AG10803 (cell line): Measurements from ENCODE around the gene PNLIPRP3.

Source experiments
- DNase-seq: peaks from one replicate; pipeline ENCODE4 v3.0.0; 2010; ENCODE audit warnings: low read depth
- H3K4me3 ChIP-seq: 2 replicates; pipeline ENCODE4 v1.5.1; 2011; ENCODE audit warnings: mild to moderate bottlenecking, low read length, control low read depth
- TF ChIP-seq, protein P1 (sequence below): conservative IDR thresholded peaks from 2 replicates; pipeline ENCODE4 v1.5.1; 2011; ENCODE audit warnings: mild to moderate bottlenecking, low read length, control low read depth, inconsistent platforms

PNLIPRP3 gene

DNA sequence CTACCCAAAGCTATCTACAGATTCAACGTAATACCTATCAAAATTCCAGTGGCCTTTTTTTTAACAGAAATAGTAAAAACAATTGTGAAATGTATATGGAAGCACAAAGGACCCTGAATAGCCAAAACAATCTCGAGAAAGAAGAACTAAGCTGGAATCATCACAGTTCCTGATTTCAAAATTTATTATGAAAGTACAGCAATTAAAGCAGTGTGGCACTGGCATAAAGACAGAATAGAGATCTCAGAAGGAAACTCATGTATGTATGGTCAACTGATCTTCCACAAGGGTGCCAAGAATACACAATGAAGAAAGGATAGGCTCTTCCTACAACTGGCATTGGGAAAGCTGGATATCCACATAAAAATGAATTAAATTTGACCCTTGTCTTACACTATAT is 23.2 kb downstream of the PNLIPRP3 start:
- H3K4me3 ChIP-seq, result no peak overlapping the region
- TF ChIP-seq, protein P1, sequence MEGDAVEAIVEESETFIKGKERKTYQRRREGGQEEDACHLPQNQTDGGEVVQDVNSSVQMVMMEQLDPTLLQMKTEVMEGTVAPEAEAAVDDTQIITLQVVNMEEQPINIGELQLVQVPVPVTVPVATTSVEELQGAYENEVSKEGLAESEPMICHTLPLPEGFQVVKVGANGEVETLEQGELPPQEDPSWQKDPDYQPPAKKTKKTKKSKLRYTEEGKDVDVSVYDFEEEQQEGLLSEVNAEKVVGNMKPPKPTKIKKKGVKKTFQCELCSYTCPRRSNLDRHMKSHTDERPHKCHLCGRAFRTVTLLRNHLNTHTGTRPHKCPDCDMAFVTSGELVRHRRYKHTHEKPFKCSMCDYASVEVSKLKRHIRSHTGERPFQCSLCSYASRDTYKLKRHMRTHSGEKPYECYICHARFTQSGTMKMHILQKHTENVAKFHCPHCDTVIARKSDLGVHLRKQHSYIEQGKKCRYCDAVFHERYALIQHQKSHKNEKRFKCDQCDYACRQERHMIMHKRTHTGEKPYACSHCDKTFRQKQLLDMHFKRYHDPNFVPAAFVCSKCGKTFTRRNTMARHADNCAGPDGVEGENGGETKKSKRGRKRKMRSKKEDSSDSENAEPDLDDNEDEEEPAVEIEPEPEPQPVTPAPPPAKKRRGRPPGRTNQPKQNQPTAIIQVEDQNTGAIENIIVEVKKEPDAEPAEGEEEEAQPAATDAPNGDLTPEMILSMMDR, result no peak
- no peak for DNase-seq

DNA sequence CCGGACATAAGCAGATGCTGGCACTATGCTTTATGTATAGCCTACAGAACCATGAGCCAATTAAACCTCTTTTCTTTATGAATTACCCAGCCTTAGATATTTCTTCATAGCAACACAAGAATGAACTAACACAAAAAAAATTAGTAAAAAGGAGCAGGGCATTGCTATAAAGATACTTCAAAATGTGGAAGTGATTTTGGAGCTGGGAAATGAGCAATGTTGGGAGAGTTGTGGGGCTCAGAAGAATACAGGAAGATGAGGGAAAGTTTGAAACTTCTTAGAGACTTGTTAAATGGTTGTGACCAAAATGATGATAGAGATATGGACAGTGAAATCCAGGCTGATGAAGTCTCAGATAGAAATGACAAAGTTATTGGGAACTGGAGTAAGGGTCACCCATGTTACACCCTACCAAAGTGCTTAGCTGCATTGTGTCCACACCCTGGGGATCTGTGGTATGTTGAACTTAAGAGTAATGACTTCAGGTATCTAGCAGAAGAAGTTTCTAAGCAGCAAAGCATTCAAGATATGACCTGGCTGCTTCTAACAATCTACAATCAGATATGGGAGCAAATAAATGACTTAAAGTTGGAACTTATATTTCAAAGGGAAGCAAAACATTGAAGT is 24.2 kb downstream of the PNLIPRP3 start:
- TF ChIP-seq, protein P1, result no peak
- no peak overlapping the region for H3K4me3 ChIP-seq
- DNase-seq, result no peak

DNA sequence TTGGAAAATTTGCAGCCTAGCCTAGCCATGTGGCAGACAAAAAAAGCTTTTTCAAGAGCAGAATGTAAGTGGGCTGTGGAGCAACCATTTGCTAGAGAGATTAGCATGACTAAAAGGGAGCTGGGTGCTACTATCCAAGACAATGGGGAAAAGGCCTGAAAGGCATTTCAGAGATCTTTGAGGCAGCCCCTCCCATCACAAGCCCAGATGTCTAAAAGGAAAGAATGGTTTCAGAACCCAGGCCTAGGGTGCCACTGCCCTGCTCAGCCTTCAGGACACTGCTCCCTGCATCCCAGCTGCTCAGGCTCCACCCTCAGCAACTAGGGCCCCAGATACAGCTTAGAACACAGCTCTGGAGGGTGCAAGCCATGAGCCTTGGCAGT is 24.7 kb downstream of the PNLIPRP3 start:
- TF ChIP-seq, protein P1, result no peak
- no peak for DNase-seq
- no peak overlapping the region for H3K4me3 ChIP-seq

DNA sequence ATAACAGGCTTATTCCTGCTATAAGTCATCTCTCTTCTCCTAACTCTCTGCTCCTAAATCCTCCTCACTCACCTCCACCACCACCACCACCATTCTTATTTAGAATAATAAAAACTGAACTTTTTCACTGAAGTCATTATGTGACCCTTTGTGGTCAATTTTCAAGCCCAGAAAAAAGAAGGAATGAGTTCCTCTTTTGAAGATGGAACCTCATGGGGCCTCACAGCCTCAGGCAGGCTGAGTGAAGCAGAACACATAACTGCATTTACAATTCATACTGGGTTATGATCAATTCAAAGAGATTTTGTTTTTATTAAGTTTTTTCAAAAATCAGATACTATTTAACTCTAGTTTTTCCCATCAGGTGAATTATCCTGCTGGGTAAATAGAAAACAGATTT is 29.8 kb downstream of the PNLIPRP3 start:
- no peak overlapping the region for H3K4me3 ChIP-seq
- TF ChIP-seq, protein P1, result no peak
- DNase-seq, result no peak

DNA sequence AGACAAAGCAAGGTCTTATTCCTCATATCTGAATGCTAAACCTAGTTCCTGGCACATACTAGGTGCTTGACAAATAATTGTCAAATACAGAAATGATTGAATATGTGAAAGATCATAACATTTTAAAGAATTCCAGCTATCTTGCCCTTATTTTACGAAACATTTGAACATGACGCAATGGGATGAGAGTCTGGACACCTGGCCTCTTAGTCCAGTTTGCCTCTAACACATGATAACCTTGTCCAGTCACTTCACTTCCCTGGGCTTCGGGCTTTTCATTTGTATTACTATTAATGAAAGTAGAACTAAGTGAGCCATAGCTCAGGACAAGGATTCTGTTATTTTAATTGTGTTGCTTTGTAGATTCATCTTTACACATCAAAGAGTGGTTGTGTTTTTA is 32.6 kb downstream of the PNLIPRP3 start:
- no peak overlapping the region for H3K4me3 ChIP-seq
- TF ChIP-seq, protein P1, result no peak
- no peak for DNase-seq

DNA sequence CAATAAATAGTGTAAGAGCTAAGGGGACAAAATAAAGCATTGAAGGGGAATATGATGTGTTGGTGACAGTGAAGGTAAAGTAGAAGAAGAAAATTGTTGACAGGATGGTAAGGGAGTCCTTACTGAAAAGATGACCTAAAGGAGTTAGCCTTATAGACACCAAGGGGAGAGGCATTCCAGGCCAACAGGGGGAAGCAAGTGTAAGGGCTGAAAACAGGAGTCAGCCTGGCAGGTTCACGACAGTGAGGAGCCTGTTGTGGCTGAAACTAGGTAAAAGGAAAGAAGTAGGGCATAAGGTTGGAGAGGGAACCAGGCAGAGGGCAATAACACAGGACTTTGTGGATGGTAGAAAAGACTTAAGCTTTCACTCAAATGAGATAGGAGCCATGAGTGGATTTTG is 34.0 kb downstream of the PNLIPRP3 start:
- DNase-seq, result no peak
- TF ChIP-seq, protein P1, result no peak
- H3K4me3 ChIP-seq, result no peak overlapping the region

DNA sequence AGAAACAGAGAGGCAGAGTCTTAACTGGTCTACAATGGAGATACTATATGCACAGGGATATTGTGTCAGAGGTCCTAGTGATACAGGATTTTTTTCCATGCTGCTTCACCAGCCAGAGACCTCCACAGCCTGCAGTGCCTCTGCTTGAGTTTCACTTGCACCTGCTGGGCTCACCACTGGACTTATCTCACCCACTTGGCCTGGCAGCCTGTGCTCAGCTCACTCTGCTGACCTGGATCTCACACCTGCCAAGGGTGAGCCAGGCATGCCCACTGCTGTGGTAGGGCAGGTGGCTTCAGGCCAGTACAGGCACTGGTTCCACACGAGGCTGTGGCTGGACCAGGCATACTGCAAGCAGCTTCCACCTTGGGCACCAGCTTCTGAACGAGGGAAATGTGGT is 36.6 kb downstream of the PNLIPRP3 start:
- TF ChIP-seq, protein P1, result no peak
- H3K4me3 ChIP-seq, result no peak overlapping the region
- no peak for DNase-seq
